Suprapubic skin (tissue), 3 donors: ENCODE data around the gene ATP6AP2.

ENCODE experiments used
- CTCF ChIP-seq, 2 donors: fragments of 200-600 bp in 1 of 2; fragments of 450-650 bp in 1 of 2; sonication (generic) in 1 of 2; IDR thresholded peaks; one replicate each; pipeline ENCODE4 v1.5.1; 2016 to 2019; ENCODE audit warnings: antibody characterized with exemption in 2 of 2, mild to moderate bottlenecking in 1 of 2, moderate library complexity in 1 of 2
- POLR2AphosphoS5 ChIP-seq, 3 donors: sonication (generic); formaldehyde crosslinking; IDR thresholded peaks; one replicate each; pipeline ENCODE4 v1.6.1; 2017; ENCODE audit warnings: antibody characterized with exemption in 3 of 3

GRCh38 chrX:40571600-40571999 is 9.2 kb upstream of the ATP6AP2 start:
- no peak for TF ChIP-seq CTCF (IDR thresholded peaks at IDR 0.05)
- TF ChIP-seq POLR2AphosphoS5 (IDR thresholded peaks at IDR 0.05) = no peak
